Fibroblast of lung (primary cell): ENCODE measurements around the gene SAXO1. TPM values are rescaled to one million over a fixed set of nuclear protein-coding genes. Genes with fewer than 3 reads are reported as not detected.

Source experiments
- DNase-seq, 2 donors: peaks; one replicate each; pipeline versions ENCODE4 v3.0.0 to v3.0.0-alpha.2; 2010; ENCODE audit warnings: low read depth in 2 of 2
- H2AFZ ChIP-seq: 2 replicates; pipeline ENCODE4 v1.5.1; 2012; ENCODE audit warnings: low read length, control low read depth, inconsistent platforms
- H3K27ac ChIP-seq: 2 replicates; pipeline ENCODE4 v1.5.1; 2011; ENCODE audit warnings: low read length, control low read depth; ENCODE audit not compliant: insufficient read depth
- H3K27me3 ChIP-seq: 2 replicates; pipeline ENCODE4 v1.5.1; 2011; ENCODE audit warnings: mild to moderate bottlenecking, low read length; ENCODE audit not compliant: control insufficient read depth, insufficient read depth
- H3K36me3 ChIP-seq: 2 replicates; pipeline ENCODE4 v1.5.1; 2011; ENCODE audit warnings: low read length; ENCODE audit not compliant: control insufficient read depth, insufficient read depth
- H3K4me1 ChIP-seq: 2 replicates; pipeline ENCODE4 v1.5.1; 2011; ENCODE audit warnings: low read length; ENCODE audit not compliant: control insufficient read depth, insufficient read depth; ENCODE audit errors: extremely low read depth
- H3K4me2 ChIP-seq: 2 replicates; pipeline ENCODE4 v1.5.1; 2011; ENCODE audit warnings: low read length, control low read depth; ENCODE audit not compliant: insufficient read depth; ENCODE audit errors: extremely low read depth
- H3K4me3 ChIP-seq, 4 experiments: fragments of 200-600 bp in 1 of 4; sonication (generic) in 1 of 4; replicated peaks in 1 of 4; 2 replicates each; pipeline ENCODE4 v1.5.1; 2011 to 2016; ENCODE audit warnings: low read length in 4 of 4, low read depth in 3 of 4, mild to moderate bottlenecking in 3 of 4, control low read depth in 2 of 4, inconsistent platforms in 1 of 4, mixed read lengths in 1 of 4; ENCODE audit not compliant: insufficient read depth in 1 of 4; ENCODE audit errors: control extremely low read depth in 1 of 4
- H3K79me2 ChIP-seq: 2 replicates; pipeline ENCODE4 v1.5.1; 2012; ENCODE audit warnings: mild to moderate bottlenecking, low read length, inconsistent platforms; ENCODE audit not compliant: control insufficient read depth, insufficient read depth
- H3K9ac ChIP-seq: 2 replicates; pipeline ENCODE4 v1.5.1; 2011; ENCODE audit warnings: mild to moderate bottlenecking, low read length, control low read depth; ENCODE audit not compliant: insufficient read depth
- H3K9me3 ChIP-seq: 2 replicates; pipeline ENCODE4 v1.5.1; 2012; ENCODE audit warnings: low read depth, low read length; ENCODE audit not compliant: control insufficient read depth, insufficient read depth
- H4K20me1 ChIP-seq: 2 replicates; pipeline ENCODE4 v1.5.1; 2011; ENCODE audit warnings: low read length; ENCODE audit not compliant: control insufficient read depth, insufficient read depth; ENCODE audit errors: extremely low read depth
- EZH2 ChIP-seq: IDR thresholded peaks from 2 replicates; pipeline ENCODE4 v1.5.1; 2012; ENCODE audit warnings: low read length, control low read depth, mild to moderate bottlenecking; ENCODE audit errors: missing control alignments
- polyA plus RNA-seq, 2 donors: library from polyadenylated mRNA; depleted of rRNA in 1 of 2; stranded (reverse) in 1 of 2; unstranded in 1 of 2; fragments of >200 nt; gene quantifications; 2 replicates each; pipeline ENCODE4 v1.2.1, GENCODE V29; 2011 to 2012; ENCODE audit warnings: missing spikeins in 1 of 2
- total RNA-seq: library from RNA; depleted of rRNA; stranded (reverse); fragments of >200 nt; gene quantifications from 2 replicates; pipeline ENCODE4 v1.2.1, GENCODE V29; 2014
- TF ChIP-seq, protein P1 (sequence below), 2 donors: IDR thresholded peaks in 1 of 2; conservative IDR thresholded peaks in 1 of 2; 1 replicate in 1 of 2; 2 replicates in 1 of 2; pipeline ENCODE4 v1.5.1; 2011 to 2012; ENCODE audit warnings: low read length in 2 of 2, control low read depth in 1 of 2, inconsistent platforms in 1 of 2, low read depth in 1 of 2, mild to moderate bottlenecking in 1 of 2

The SAXO1 gene
- total and polyA plus RNA-seq, 2 donors (not counting 1 experiment from before 2014, with no cell fraction given), result 0.01 to 0.17 TPM

DNA sequence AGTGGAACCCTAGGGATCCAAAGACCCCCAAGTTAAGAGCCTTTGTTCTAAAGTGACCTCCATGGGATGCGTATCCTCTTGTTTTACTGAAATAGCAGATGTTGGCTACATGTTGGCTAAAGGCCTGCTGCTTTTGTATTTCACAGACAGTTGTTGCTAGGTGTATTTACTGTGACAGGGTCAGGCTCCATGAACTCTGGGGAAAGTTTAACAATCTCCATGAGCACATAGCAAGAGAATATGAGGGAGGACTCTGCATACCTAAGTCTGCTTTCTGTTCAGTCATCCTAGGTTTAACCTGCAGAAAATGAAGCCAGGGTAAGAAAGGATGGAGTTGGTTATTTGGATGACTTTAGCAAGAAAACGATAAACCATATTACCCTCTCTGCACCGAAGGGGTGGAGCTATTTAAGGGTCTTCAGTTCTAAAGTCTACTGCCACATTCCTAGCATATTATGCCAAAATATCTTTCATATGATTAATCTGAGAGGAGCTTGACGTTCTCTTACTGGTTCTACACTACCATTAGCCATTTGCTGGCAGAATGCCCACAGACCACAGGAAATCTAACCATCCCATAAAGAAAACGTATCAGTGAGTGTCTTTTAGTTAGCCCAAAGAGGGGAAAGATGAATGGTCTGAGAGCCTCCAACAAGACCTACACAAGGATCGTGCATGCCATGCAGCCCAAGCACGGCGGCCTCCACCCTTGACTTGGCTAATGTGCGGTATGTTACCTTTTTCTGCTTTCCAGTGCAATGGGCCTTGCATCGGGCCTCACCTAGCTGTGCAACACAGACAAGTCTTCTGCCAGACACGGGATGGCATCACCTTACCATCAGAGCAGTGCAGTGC is 127.8 kb downstream of the SAXO1 start:
- Histone ChIP-seq H4K20me1 (no peaks in the 10 kb centered on the region), H3K4me2 (no peak overlapping the region), H3K36me3 (peaks cover 3% of the 10 kb centered on the region), H3K27me3 (no peaks in the 10 kb centered on the region), H3K27ac (no peak overlapping the region), H3K4me3 (no peak overlapping the region), H3K9me3 (no peaks in the 10 kb centered on the region), H2AFZ (no peak overlapping the region), H3K79me2 (no peaks in the 10 kb centered on the region), H3K9ac (no peak overlapping the region), H3K4me1 (peaks cover 13% of the 10 kb centered on the region)
- peak; percentile 22 to 81 for DNase-seq
- TF ChIP-seq EZH2, result no peak
- TF ChIP-seq, protein P1, sequence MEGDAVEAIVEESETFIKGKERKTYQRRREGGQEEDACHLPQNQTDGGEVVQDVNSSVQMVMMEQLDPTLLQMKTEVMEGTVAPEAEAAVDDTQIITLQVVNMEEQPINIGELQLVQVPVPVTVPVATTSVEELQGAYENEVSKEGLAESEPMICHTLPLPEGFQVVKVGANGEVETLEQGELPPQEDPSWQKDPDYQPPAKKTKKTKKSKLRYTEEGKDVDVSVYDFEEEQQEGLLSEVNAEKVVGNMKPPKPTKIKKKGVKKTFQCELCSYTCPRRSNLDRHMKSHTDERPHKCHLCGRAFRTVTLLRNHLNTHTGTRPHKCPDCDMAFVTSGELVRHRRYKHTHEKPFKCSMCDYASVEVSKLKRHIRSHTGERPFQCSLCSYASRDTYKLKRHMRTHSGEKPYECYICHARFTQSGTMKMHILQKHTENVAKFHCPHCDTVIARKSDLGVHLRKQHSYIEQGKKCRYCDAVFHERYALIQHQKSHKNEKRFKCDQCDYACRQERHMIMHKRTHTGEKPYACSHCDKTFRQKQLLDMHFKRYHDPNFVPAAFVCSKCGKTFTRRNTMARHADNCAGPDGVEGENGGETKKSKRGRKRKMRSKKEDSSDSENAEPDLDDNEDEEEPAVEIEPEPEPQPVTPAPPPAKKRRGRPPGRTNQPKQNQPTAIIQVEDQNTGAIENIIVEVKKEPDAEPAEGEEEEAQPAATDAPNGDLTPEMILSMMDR (conservative IDR thresholded peaks at IDR 0.05 in 1 of 2, IDR thresholded peaks at IDR 0.05 in 1 of 2; ENCODE audit: low read depth in 1 of 2, low read length in 2 of 2), result no peak

- H3K27me3 ChIP-seq, result no peaks in the 10 kb centered on the region
Measured at GRCh38 chr9:18903450-18903849, 129.6 kb downstream of the SAXO1 start.

DNA sequence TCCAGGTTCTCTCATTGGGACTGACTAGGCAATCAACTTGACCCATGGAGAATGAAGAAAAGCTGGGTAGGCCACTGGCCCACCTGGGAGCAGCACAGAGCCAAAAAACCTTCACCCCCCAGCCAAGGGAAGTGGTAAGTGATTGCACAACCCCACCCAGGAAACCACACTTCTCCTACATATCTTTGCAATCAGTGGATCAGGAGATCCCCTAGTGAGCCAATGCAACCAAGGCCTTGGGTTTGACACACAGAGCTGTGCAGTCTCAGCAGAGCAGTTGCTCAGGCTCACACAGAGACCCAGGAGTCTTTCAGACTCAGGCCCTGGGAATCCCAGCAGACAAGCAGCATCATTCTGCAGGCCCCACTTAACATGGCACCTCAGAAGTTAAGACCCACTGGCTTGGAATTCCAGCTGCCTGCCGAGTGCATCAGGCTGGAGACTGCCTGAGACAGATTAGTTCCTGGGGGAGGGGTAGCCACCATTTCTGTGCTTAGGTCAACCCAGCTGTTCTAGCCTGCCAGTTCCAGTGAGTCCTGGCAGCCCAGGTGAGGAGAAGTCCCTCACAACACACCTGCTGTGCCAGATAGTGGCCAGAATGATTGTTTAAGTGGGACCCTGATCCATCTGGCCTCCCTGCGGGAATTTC is 136.4 kb downstream of the SAXO1 start:
- no peak for TF ChIP-seq EZH2
- TF ChIP-seq, protein P1 (conservative IDR thresholded peaks at IDR 0.05 in 1 of 2, IDR thresholded peaks at IDR 0.05 in 1 of 2; ENCODE audit: low read depth in 1 of 2, low read length in 2 of 2), result no peak

More at GRCh38 chr9:18903450-18903849, 129.6 kb downstream of the SAXO1 start:
- TF ChIP-seq, protein P1 (conservative IDR thresholded peaks at IDR 0.05 in 1 of 2, IDR thresholded peaks at IDR 0.05 in 1 of 2; ENCODE audit: low read depth in 1 of 2, low read length in 2 of 2), result no peak
- TF ChIP-seq EZH2, result no peak
- Histone ChIP-seq H3K4me1 (peaks cover 13% of the 10 kb centered on the region), H3K27ac (no peak overlapping the region), H3K79me2 (no peaks in the 10 kb centered on the region), H2AFZ (no peak overlapping the region), H3K9me3 (no peaks in the 10 kb centered on the region), H3K36me3 (peaks cover 3% of the 10 kb centered on the region), H3K4me3 (no peak overlapping the region), H3K4me2 (no peak overlapping the region), H4K20me1 (no peaks in the 10 kb centered on the region), H3K9ac (no peak overlapping the region)
- DNase-seq, result no peak

More for the DNA sequence above, 136.4 kb downstream of the SAXO1 start:
- Histone ChIP-seq H3K4me3 (no peak overlapping the region), H3K36me3 (no peaks in the 10 kb centered on the region), H3K9ac (no peak overlapping the region), H3K79me2 (no peaks in the 10 kb centered on the region), H4K20me1 (no peaks in the 10 kb centered on the region), H3K27ac (no peak overlapping the region), H3K4me1 (no peaks in the 10 kb centered on the region), H3K27me3 (no peaks in the 10 kb centered on the region), H2AFZ (no peak overlapping the region), H3K9me3 (no peaks in the 10 kb centered on the region), H3K4me2 (no peak overlapping the region)
- peak in 1 of 2 donors; percentile 31 for DNase-seq
